ENCODE data around the gene MAGI3. TPM values are rescaled to one million over a fixed set of nuclear protein-coding genes. Genes with fewer than 3 reads are reported as not detected.
A peak's percentile ranks its signal among the peaks of the same experiment; 100 is the strongest.

MAGI3 gene
- total RNA-seq, 4 donors from 2014 or later, result 7.6 to 19.3 (median 15.6) TPM

DNA sequence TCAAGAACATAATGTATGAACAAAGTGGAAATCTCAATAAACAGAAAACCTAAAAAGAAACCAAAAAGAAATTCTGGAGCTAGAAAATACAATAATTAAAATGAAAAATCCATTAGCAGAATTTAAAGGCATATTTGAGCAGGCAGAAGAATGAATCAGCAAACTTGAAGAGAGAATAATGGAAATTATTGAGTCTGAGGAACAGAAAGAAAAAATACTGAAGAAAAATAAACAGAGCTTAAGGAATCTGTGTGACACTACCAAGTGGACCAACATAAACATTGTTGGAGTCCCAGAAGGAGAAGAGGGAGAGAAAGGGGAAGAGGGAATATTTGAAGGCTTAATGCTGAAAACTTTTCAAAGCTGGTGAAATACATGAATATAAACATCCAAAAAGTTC lies 54.5 kb downstream of the MAGI3 start:
- TF ChIP-seq CTCF (IDR thresholded peaks at IDR 0.05), result no peak
- ATAC-seq (ENCODE audit: low FRiP score) (no peak), DNase-seq (ENCODE audit: low spot score) (no peak)

DNA sequence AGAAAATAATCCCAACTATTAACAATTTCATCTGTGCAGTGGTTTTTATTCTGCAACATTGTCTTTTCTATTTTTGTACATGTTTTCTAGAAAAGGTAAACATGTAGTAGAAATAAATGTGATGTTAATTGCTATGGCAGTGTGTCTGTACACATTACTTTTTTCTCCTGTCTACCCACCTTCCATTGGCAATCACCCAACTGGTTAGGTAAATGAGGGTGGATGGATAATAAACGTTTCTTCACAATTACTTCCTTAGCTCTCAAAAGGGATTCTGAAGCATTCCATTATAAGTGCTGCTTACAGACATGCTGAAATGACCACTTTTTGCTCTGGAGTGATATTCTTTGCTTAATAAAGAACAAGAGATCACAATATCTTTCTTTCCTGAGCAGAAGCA lies 61.4 kb downstream of the MAGI3 start:
- ATAC-seq (ENCODE audit: low FRiP score) (no peak), DNase-seq (ENCODE audit: low spot score) (no peak)
- TF ChIP-seq CTCF (IDR thresholded peaks at IDR 0.05), result no peak

GRCh38 chr1:113452921-113453770 lies 62.8 kb downstream of the MAGI3 start:
- no peak for TF ChIP-seq CTCF (IDR thresholded peaks at IDR 0.05)
- ATAC-seq (ENCODE audit: low FRiP score) (peak; percentile 56), DNase-seq (ENCODE audit: low spot score) (no peak)

DNA sequence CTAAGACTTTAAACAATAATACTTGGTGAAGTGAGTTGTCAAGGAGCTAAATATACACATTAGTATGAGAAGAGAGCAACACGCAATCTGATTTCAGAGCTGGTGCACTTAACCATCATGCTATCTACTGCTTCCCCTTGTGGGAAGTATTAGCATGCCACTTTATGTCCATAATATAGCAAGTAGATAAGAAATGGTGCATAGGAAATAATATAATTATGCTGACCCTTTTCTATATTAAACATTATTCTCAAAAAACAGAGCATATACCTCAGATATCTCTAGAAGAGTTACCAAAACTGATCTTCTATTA lies 63.4 kb downstream of the MAGI3 start:
- peak; percentile 10 for ATAC-seq (ENCODE audit: low FRiP score)

GRCh38 chr1:113455374-113455773 lies 65.1 kb downstream of the MAGI3 start:
- no peak for TF ChIP-seq CTCF (IDR thresholded peaks at IDR 0.05)
- ATAC-seq (ENCODE audit: low FRiP score) (no peak), DNase-seq (ENCODE audit: low spot score) (no peak)

More for the DNA sequence above, 63.4 kb downstream of the MAGI3 start:
- no peak for TF ChIP-seq CTCF (IDR thresholded peaks at IDR 0.05)
- no peak for DNase-seq (ENCODE audit: low spot score)

- no peak for DNase-seq (ENCODE audit: low spot score)
- no peak for TF ChIP-seq CTCF (IDR thresholded peaks at IDR 0.05)
- ATAC-seq (ENCODE audit: low FRiP score), result peak; percentile 93
Measured at GRCh38 chr1:113456967-113457366, 66.7 kb downstream of the MAGI3 start.

GRCh38 chr1:113459279-113459678 lies 69.0 kb downstream of the MAGI3 start:
- no peak for TF ChIP-seq CTCF (IDR thresholded peaks at IDR 0.05)
- no peak for ATAC-seq (ENCODE audit: low FRiP score)
- no peak for DNase-seq (ENCODE audit: low spot score)
